ENCODE measurements around the gene DNMT3B.

DNA sequence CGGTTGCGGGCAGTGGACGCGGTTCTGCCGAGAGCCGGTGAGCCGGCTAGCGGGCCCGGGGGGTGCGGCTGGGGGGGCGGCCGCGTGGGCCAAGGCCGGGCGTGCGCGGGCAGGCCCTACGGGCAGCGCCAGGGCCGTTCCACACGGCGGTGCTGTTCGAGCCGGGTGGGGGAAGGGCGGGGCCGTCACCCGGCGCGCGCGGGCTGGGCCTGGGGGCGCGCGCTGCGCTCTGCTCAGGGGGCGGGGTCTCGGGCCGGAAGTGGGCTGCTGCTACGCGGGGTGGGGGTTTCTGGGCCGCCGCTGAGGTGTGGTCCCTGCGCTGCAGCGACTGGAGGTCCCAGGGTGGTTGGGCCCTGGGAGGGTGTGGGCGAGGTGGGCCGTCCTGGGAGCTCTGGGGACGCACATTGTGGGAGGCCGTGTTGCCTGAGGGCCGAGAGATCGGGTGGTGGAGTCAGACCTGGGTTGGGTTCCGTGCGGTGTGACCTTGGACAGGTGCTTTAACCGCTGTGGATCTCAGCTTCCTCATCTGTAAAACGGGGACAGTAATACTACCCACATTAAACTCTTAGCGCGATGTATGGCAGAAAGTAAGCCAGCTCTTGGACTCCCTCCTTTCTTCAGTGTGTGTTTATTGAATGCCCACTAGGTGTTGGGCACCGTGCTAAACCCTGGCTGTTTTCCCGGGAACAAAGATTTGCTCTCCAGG lies 58.0 kb downstream of the DNMT3B start:
- TF ChIP-seq GATA2 (IDR thresholded peaks at IDR 0.05; ENCODE audit: low read depth, low read length) (no peak), GATA3 (IDR thresholded peaks at IDR 0.05; ENCODE audit: low read depth, low read length) (no peak)

Data from SH-SY5Y (cell line).